Transverse colon (tissue), 4 donors: ENCODE data around the gene MYLK. TPM values are rescaled to one million over a fixed set of nuclear protein-coding genes. Genes with fewer than 3 reads are reported as not detected.
A peak's percentile ranks its signal among the peaks of the same experiment; 100 is the strongest.

Experiments
- DNase-seq: peaks from one replicate; pipeline ENCODE4 v3.0.0-alpha.2; 2019
- H3K27ac ChIP-seq, 4 donors: fragments of 200-600 bp; sonication (generic); 2 replicates each; pipeline ENCODE4 v1.5.1; 2016 to 2018; ENCODE audit warnings: inconsistent platforms in 4 of 4
- H3K27me3 ChIP-seq: fragments of 200-600 bp; sonication (generic); 2 replicates; pipeline ENCODE4 v1.5.1; 2017; ENCODE audit warnings: inconsistent platforms
- H3K36me3 ChIP-seq, 4 donors: fragments of 200-600 bp; sonication (generic); 2 replicates each; pipeline ENCODE4 v1.5.1; 2017 to 2019; ENCODE audit warnings: inconsistent platforms in 4 of 4
- H3K4me1 ChIP-seq, 4 donors: fragments of 200-600 bp; sonication (generic); 2 replicates each; pipeline ENCODE4 v1.5.1; 2017 to 2020; ENCODE audit warnings: inconsistent platforms in 4 of 4
- H3K4me3 ChIP-seq, 4 donors: fragments of 200-600 bp; sonication (generic); 1 replicate in 1 of 4; 2 replicates in 3 of 4; pipeline versions ENCODE4 v1.5.1 to v1.6.1; 2017 to 2019; ENCODE audit warnings: inconsistent platforms in 4 of 4
- H3K9me3 ChIP-seq, 2 donors: fragments of 200-600 bp; sonication (generic); 2 replicates each; pipeline ENCODE4 v1.5.1; 2017 to 2019; ENCODE audit warnings: inconsistent platforms in 2 of 2
- EP300 ChIP-seq: sonication (generic); formaldehyde crosslinking; IDR thresholded peaks from one replicate; pipeline ENCODE4 v1.6.1; 2017; ENCODE audit warnings: antibody characterized with exemption, low read depth
- POLR2A ChIP-seq: fragments of 450-650 bp; IDR thresholded peaks from one replicate; pipeline ENCODE4 v1.6.1; 2016; ENCODE audit warnings: antibody characterized with exemption, mild to moderate bottlenecking, moderate library complexity
- POLR2AphosphoS5 ChIP-seq, 3 donors: sonication (generic); formaldehyde crosslinking; IDR thresholded peaks; one replicate each; pipeline ENCODE4 v1.6.1; 2016; ENCODE audit warnings: antibody characterized with exemption in 3 of 3
- WGBS, 2 donors: methylation state at CpG; one replicate each; pipeline ENCODE4 v1.1.5; 2018; ENCODE audit warnings: low coverage in 1 of 2; 5-methylcytosine and 5-hydroxymethylcytosine counted together
- in situ Hi-C, 4 donors: fragments of 200-750 bp; cut with MboI; loops; one replicate each; pipeline versions ENCODE4 v1.15.0 to v1.15.1; 2017; ENCODE audit warnings: low sequenced_read_pairs in 3 of 4, low pct_ligation_motif_present in 1 of 4, low pct_unique_long_range_greater_than_20kb in 1 of 4
- intact Hi-C: fragments of 100-400 bp; cut with DNase I; formaldehyde crosslinking; loops from one replicate; pipeline ENCODE4 v1.15.1; 2023; ENCODE audit warnings: low total_unique reads
- total RNA-seq, 4 donors: library from RNA; depleted of rRNA; stranded (reverse); fragments of >200 nt; gene quantifications; one replicate each; pipeline ENCODE4 v1.1.0, GENCODE V29; 2016
- TF ChIP-seq, protein P1 (sequence below), 5 experiments: fragments of 200-600 bp in 3 of 5; fragments of 450-650 bp in 2 of 5; sonication (generic) in 3 of 5; IDR thresholded peaks; 1 replicate in 2 of 5; 2 replicates in 3 of 5; pipeline ENCODE4 v1.5.1; 2016 to 2017; ENCODE audit warnings: antibody characterized with exemption in 5 of 5, inconsistent platforms in 3 of 5, mild to moderate bottlenecking in 2 of 5, moderate library complexity in 1 of 5

The MYLK gene
- total RNA-seq, 4 donors from 2014 or later: 230 to 527 (median 349) TPM

DNA sequence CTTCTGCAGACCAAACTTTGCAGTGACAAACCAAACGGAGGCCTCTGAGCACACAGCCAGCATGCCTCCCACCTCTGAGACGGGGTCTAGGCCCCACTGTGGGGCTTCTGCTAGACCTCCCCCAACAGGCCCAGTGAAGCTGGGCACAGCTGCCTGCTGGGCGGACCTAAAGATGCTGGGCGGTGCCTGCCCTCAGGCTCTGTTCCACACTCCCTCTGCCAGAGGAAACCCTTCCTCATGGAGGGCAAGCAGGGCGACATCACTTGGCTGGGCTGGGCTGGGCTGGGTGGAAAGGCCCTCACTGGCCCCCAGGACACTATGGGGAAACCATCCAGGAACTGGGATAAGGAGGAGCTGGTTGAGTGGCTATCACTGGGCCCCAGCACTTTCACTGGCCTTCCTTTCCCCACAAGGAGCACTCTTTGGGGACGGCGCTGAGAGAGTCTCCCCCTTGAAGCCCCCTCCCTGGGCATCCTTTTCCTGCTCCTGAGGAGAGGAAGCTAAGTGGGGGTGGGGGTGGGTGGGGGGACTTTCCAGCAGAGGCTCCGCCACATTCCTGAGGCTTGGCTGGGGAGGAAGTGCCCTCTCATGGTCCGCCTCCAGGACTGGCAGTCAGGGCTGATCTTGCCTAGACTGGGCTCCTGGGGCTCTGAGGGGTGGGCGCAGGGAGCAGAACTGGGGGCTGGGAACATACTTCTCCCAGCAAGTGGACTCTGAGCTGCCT, 201.2 kb downstream of the MYLK start:
- in situ Hi-C loops: no loop called here
- Histone ChIP-seq H3K4me1 (peaks cover 7 to 35% (median 13%) of the 10 kb centered on the region in 4 donors), H3K36me3 (no peaks in the 10 kb centered on the region), H3K9me3 (no peaks in the 10 kb centered on the region), H3K27ac (peak overlapping the region; percentile 41 to 89 (median 78)), H3K4me3 (no peak overlapping the region), H3K27me3 (no peaks in the 10 kb centered on the region)
- TF ChIP-seq POLR2AphosphoS5 (IDR thresholded peaks at IDR 0.05): no peak
- TF ChIP-seq EP300: no peak
- no peak for TF ChIP-seq POLR2A
- TF ChIP-seq, protein P1, sequence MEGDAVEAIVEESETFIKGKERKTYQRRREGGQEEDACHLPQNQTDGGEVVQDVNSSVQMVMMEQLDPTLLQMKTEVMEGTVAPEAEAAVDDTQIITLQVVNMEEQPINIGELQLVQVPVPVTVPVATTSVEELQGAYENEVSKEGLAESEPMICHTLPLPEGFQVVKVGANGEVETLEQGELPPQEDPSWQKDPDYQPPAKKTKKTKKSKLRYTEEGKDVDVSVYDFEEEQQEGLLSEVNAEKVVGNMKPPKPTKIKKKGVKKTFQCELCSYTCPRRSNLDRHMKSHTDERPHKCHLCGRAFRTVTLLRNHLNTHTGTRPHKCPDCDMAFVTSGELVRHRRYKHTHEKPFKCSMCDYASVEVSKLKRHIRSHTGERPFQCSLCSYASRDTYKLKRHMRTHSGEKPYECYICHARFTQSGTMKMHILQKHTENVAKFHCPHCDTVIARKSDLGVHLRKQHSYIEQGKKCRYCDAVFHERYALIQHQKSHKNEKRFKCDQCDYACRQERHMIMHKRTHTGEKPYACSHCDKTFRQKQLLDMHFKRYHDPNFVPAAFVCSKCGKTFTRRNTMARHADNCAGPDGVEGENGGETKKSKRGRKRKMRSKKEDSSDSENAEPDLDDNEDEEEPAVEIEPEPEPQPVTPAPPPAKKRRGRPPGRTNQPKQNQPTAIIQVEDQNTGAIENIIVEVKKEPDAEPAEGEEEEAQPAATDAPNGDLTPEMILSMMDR (IDR thresholded peaks at IDR 0.05): no peak
- intact Hi-C loops: no loop called here
- WGBS, 2 donors: 73% methylated on average over 10 of the region's 10 CpGs; no CpG with 5 or more reads in 1 of the 2 donors
- no peak for DNase-seq

DNA sequence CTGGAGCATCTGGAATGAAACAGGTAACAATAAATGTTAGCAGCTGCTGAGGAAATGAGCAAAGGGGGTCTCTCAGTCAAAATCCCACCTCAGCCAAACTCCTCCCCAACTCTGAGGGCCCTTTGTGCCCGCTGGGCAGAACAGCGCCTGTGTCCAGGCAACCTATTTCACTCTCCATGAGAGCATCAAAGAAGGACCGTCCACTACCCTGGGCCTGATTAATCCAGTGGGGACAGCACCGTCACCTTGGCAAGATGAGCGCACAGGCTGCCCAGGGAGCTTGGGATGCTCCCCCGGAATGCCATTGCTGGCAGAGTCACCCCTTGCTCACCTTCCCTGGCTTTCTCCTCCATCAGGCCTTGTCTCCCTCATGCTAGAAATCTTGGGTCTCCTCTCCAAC, 201.8 kb downstream of the MYLK start:
- Histone ChIP-seq H3K4me1 (peaks cover 7 to 35% (median 13%) of the 10 kb centered on the region in 4 donors), H3K4me3 (no peak overlapping the region), H3K36me3 (no peaks in the 10 kb centered on the region), H3K9me3 (no peaks in the 10 kb centered on the region), H3K27ac (peak overlapping the region; percentile 41 to 89 (median 78)), H3K27me3 (no peaks in the 10 kb centered on the region)
- TF ChIP-seq POLR2AphosphoS5 (IDR thresholded peaks at IDR 0.05) (no peak), EP300 (no peak), POLR2A (no peak)
- TF ChIP-seq, protein P1 (IDR thresholded peaks at IDR 0.05): no peak
- in situ Hi-C loops (no loop called here), intact Hi-C loops (no loop called here)
- no peak for DNase-seq
- WGBS, 2 donors: 88% methylated on average over 6 of the region's 6 CpGs; no CpG with 5 or more reads in 1 of the 2 donors

DNA sequence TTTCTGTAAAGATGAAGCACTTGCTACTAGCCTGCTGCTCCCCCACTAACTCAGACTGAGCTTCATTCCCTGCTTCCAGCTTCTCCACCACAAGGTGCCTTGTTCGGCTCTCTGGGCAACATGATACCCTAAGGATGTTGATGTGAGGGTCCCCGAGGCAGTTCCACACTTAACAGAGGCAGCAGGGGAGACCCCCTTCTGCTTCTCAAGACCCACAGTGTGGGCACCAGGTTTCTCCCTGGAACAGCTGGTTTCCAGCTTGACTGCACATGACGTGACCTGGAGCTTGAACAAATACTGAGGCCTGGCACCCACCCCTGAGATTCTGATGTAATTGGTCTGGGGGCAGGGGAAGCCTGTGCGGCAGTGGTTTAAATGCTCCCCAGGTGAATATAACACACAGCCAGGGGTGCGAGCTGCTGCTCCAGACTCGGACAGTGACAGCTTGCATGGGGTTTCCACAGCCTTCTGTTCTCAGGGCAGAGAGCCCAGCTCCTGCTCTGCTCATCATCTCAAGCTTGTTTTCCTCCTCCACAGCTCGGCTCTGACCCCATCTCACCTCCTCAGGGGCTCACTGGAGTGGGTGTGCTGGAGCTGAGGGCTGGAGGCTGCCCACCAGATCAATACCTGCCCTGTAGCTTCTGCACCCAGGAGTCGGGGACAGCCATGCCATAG, 204.3 kb downstream of the MYLK start:
- Histone ChIP-seq H3K4me1 (peaks cover 7 to 32% (median 13%) of the 10 kb centered on the region in 4 donors), H3K36me3 (no peaks in the 10 kb centered on the region), H3K4me3 (no peak overlapping the region), H3K27me3 (no peaks in the 10 kb centered on the region), H3K9me3 (no peaks in the 10 kb centered on the region), H3K27ac (peak overlapping the region; percentile 41 to 89 (median 78))
- DNase-seq: no peak
- in situ Hi-C loops: no loop called here
- intact Hi-C loops: no loop called here
- 60% methylated on average over 8 of the region's 8 CpGs; no CpG with 5 or more reads in 1 of the 2 donors for WGBS, 2 donors
- TF ChIP-seq POLR2A (no peak), EP300 (no peak), POLR2AphosphoS5 (IDR thresholded peaks at IDR 0.05) (peak in 2 of 3 donors; percentile 36 to 65)
- TF ChIP-seq, protein P1 (IDR thresholded peaks at IDR 0.05): no peak

DNA sequence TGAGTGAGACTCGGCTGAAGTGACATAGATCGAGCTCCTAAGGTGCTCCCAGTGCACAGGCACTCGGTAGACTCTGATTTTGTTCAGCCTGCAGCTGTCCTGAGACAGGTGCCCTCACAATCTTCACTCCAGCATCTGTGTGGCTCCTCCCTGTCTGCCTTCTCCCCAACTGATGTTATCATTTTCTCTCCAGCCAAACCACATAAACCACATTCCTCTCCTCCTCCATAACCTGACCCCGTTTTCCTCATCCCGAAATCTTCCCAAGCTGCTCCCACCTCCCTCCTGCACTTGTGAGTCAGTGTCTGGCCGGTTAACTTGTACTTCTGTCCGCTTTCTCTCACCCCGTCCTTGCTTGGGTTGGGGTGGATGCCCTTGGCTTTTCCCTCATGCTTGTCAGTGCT, 206.0 kb downstream of the MYLK start:
- intact Hi-C loops (no loop called here), in situ Hi-C loops (no loop called here)
- H3K4me1 ChIP-seq: peaks cover 0 to 19% (median 4%) of the 10 kb centered on the region in 4 donors
- TF ChIP-seq, protein P1 (IDR thresholded peaks at IDR 0.05): no peak
- TF ChIP-seq POLR2A (no peak), POLR2AphosphoS5 (IDR thresholded peaks at IDR 0.05) (no peak), EP300 (no peak)
- H3K27ac ChIP-seq: peak overlapping the region in 3 of 4 donors; percentile 69 to 89 (median 86)
- no peaks in the 10 kb centered on the region for H3K36me3 ChIP-seq
- no peaks in the 10 kb centered on the region for H3K9me3 ChIP-seq
- 52 to 60% methylated on average over 5 to 8 of the region's 8 CpGs for WGBS, 2 donors
- no peak overlapping the region for H3K4me3 ChIP-seq
- no peaks in the 10 kb centered on the region for H3K27me3 ChIP-seq
- DNase-seq: no peak
